GM18907 (cell line): ENCODE measurements around the gene GPATCH3.
A peak's percentile ranks its signal among the peaks of the same experiment; 100 is the strongest.

ENCODE experiments used
- ATAC-seq: cut with Tn5 transposase; IDR thresholded peaks from one replicate; pipeline ENCODE4 v1.9.1; 2021; ENCODE audit warnings: mild to moderate bottlenecking, moderate library complexity; ENCODE audit not compliant: unreplicated experiment

GPATCH3 gene

GRCh38 chr1:26864610-26865480 lies 35.4 kb downstream of the GPATCH3 start:
- peak; percentile 89 for ATAC-seq

- no peak for ATAC-seq
Measured at GRCh38 chr1:26863685-26864077, 36.6 kb downstream of the GPATCH3 start.

- ATAC-seq = no peak
Measured at GRCh38 chr1:26862781-26863684, 37.2 kb downstream of the GPATCH3 start, which contains the start of gene SFN. Gene SFN, plus strand, starts transcription at chr1:26863149. Its CDS starts 64 bp downstream, at chr1:26863213.

- no peak for ATAC-seq
Measured at GRCh38 chr1:26861889-26862378, 38.3 kb downstream of the GPATCH3 start.

GRCh38 chr1:26861286-26861701 lies 39.0 kb downstream of the GPATCH3 start:
- no peak for ATAC-seq

GRCh38 chr1:26858891-26859640 lies 41.2 kb downstream of the GPATCH3 start:
- ATAC-seq = no peak

- no peak for ATAC-seq
Measured at GRCh38 chr1:26858160-26858559, 42.1 kb downstream of the GPATCH3 start.

- no peak for ATAC-seq
Measured at GRCh38 chr1:26857473-26858060, 42.7 kb downstream of the GPATCH3 start.

- no peak for ATAC-seq
Measured at GRCh38 chr1:26856604-26857469, 43.4 kb downstream of the GPATCH3 start.

- ATAC-seq = no peak
Measured at GRCh38 chr1:26856181-26856580, 44.1 kb downstream of the GPATCH3 start.

GRCh38 chr1:26855636-26856035 lies 44.6 kb downstream of the GPATCH3 start:
- no peak for ATAC-seq

- ATAC-seq = no peak
Measured at GRCh38 chr1:26854906-26855305, 45.4 kb downstream of the GPATCH3 start.

- ATAC-seq = no peak
Measured at GRCh38 chr1:26853600-26853999, 46.7 kb downstream of the GPATCH3 start.

GRCh38 chr1:26853156-26853555 lies 47.1 kb downstream of the GPATCH3 start:
- peak; percentile 37 for ATAC-seq

- ATAC-seq = no peak
Measured at GRCh38 chr1:26852701-26853100, 47.6 kb downstream of the GPATCH3 start.

GRCh38 chr1:26851106-26851684 lies 49.1 kb downstream of the GPATCH3 start:
- no peak for ATAC-seq

GRCh38 chr1:26848941-26849774 lies 51.1 kb downstream of the GPATCH3 start:
- no peak for ATAC-seq

- no peak for ATAC-seq
Measured at GRCh38 chr1:26848499-26848898, 51.8 kb downstream of the GPATCH3 start.
